ENCODE measurements around the gene GTPBP3. TPM values are rescaled to one million over a fixed set of nuclear protein-coding genes. Genes with fewer than 3 reads are reported as not detected.
A peak's percentile ranks its signal among the peaks of the same experiment; 100 is the strongest.

Gene GTPBP3
- total RNA-seq, 1 experiment from 2014 or later = 35.3 TPM

- ChIA-PET CTCF (interaction anchor here (0.7 to 1.4 kb wide), 7 partner anchors 13 to 176 kb away, joined by 3 to 10 read pairs (median 5); partner anchors contain the start of genes MRPL34 and NR2F6), POLR2A (interaction anchor here (0.7 kb wide), 2 partner anchors 13 kb away, joined by 3 to 4 read pairs; partner anchors contain the start of gene MRPL34)
- Histone ChIP-seq H3K27ac (ENCODE audit: low read length) (peak overlapping the region; percentile 71), H3K4me1 (ENCODE audit: control insufficient read depth, insufficient read depth, low read length) (peaks cover 3% of the 10 kb centered on the region; the same call in 1 of the 2 replicates), H3K36me3 (ENCODE audit: control insufficient read depth, insufficient read depth, low read length) (no peaks in the 10 kb centered on the region), H3K9me3 (ENCODE audit: control insufficient read depth, insufficient read depth, low read depth, low read length) (no peaks in the 10 kb centered on the region), H3K4me3 (ENCODE audit: low read depth in 2 of 2, low read length in 2 of 2) (peak overlapping the region; percentile 52 to 59), H3K27me3 (ENCODE audit: control insufficient read depth, insufficient read depth, low read length) (no peaks in the 10 kb centered on the region)
- ATAC-seq = peak; percentile 93
- intact Hi-C loops (cut with micrococcal nuclease; ENCODE audit: unreplicated experiment) (no loop called here), in situ Hi-C loops (cut with HindIII; ENCODE audit: low pct_unique_long_range_greater_than_20kb, low sequenced_read_pairs) (no loop called here)
- peak; percentile 46; the same call in 1 of the 2 replicates for TF ChIP-seq POLR2AphosphoS5 (IDR thresholded peaks at IDR 0.05; ENCODE audit: low read depth, low read length)
- no peak for TF ChIP-seq REST (IDR thresholded peaks at IDR 0.05; ENCODE audit: insufficient read depth in 1 of 2, low read depth in 2 of 2, low read length in 1 of 2)
- TF ChIP-seq TCF7L2 (IDR thresholded peaks at IDR 0.05; ENCODE audit: low read depth, low read length) = no peak
- TF ChIP-seq SIN3A (IDR thresholded peaks at IDR 0.05; ENCODE audit: borderline replicate concordance, insufficient read depth, low read depth, low read length) = no peak
- peak; percentile 82 for TF ChIP-seq CTCF (IDR thresholded peaks at IDR 0.05)
- BruUV-seq (replicated peaks) = no TSS peak
- peak; percentile 72 for DNase-seq (ENCODE audit: low read depth, low spot score)
Observed at GRCh38 chr19:17292301-17293074, 44.9 kb upstream of the GTPBP3 start.

GRCh38 chr19:17293605-17294004, 43.7 kb upstream of the GTPBP3 start:
- POLR2A ChIA-PET = no interaction called here
- Histone ChIP-seq H3K27ac (ENCODE audit: low read length) (no peak overlapping the region), H3K9me3 (ENCODE audit: control insufficient read depth, insufficient read depth, low read depth, low read length) (no peaks in the 10 kb centered on the region), H3K4me1 (ENCODE audit: control insufficient read depth, insufficient read depth, low read length) (peaks cover 3% of the 10 kb centered on the region; the same call in 1 of the 2 replicates), H3K27me3 (ENCODE audit: control insufficient read depth, insufficient read depth, low read length) (no peaks in the 10 kb centered on the region), H3K36me3 (ENCODE audit: control insufficient read depth, insufficient read depth, low read length) (no peaks in the 10 kb centered on the region), H3K4me3 (ENCODE audit: low read depth in 2 of 2, low read length in 2 of 2) (no peak overlapping the region)
- CTCF ChIA-PET = interaction anchor here (0.7 to 1.4 kb wide), 3 partner anchors 12 to 175 kb away, joined by 3 to 8 read pairs (median 8); partner anchors contain the start of gene MRPL34
- intact Hi-C loops (cut with micrococcal nuclease; ENCODE audit: unreplicated experiment) = no loop called here
- no peak for ATAC-seq
- BruUV-seq (replicated peaks) = no TSS peak
- in situ Hi-C loops (cut with HindIII; ENCODE audit: low pct_unique_long_range_greater_than_20kb, low sequenced_read_pairs) = no loop called here
- TF ChIP-seq REST (IDR thresholded peaks at IDR 0.05; ENCODE audit: insufficient read depth in 1 of 2, low read depth in 2 of 2, low read length in 1 of 2) = no peak
- no peak for TF ChIP-seq POLR2AphosphoS5 (IDR thresholded peaks at IDR 0.05; ENCODE audit: low read depth, low read length)
- TF ChIP-seq CTCF (IDR thresholded peaks at IDR 0.05) = no peak
- no peak for TF ChIP-seq SIN3A (IDR thresholded peaks at IDR 0.05; ENCODE audit: borderline replicate concordance, insufficient read depth, low read depth, low read length)
- no peak for TF ChIP-seq TCF7L2 (IDR thresholded peaks at IDR 0.05; ENCODE audit: low read depth, low read length)
- DNase-seq (ENCODE audit: low read depth, low spot score) = no peak

Data from Panc1 (cell line).